ENCODE measurements around the gene SLC22A2. TPM values are rescaled to one million over a fixed set of nuclear protein-coding genes. Genes with fewer than 3 reads are reported as not detected.

The SLC22A2 gene
- total RNA-seq, 2 donors from 2014 or later = not detected

DNA sequence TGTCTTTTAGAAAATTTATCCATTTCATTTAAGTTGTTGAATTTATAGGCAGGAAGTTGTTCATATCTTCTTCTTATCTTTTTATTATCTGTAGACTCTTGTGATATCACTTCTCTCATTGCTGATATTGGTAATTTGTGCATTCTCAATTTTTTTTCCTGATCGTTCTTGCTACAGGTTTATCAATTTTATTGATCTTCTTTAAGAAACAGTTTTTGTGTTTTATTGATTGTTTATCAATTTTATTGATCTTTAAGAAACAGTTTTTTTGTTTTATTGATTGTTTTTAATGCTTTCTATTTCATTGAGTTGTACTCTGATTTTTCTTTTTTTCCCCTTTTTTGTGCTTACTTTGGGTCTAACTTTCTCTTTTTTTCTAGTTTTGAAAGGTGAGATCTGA, 23.8 kb upstream of the SLC22A2 start:
- no peaks in the 10 kb centered on the region for H3K36me3 Mint-ChIP-seq (ENCODE audit: insufficient read depth in 2 of 2)
- H3K9me3 Mint-ChIP-seq = no peaks in the 10 kb centered on the region
- no peak overlapping the region for H3K4me3 Mint-ChIP-seq
- H3K4me1 Mint-ChIP-seq (ENCODE audit: low read depth) = no peaks in the 10 kb centered on the region
- ATAC-seq (replicated peaks in 1 of 2) (no peak), DNase-seq (no peak)
- H3K27me3 Mint-ChIP-seq (ENCODE audit: low read depth) = peaks cover 33% of the 10 kb centered on the region
- H3K27ac Mint-ChIP-seq = no peak overlapping the region

DNA sequence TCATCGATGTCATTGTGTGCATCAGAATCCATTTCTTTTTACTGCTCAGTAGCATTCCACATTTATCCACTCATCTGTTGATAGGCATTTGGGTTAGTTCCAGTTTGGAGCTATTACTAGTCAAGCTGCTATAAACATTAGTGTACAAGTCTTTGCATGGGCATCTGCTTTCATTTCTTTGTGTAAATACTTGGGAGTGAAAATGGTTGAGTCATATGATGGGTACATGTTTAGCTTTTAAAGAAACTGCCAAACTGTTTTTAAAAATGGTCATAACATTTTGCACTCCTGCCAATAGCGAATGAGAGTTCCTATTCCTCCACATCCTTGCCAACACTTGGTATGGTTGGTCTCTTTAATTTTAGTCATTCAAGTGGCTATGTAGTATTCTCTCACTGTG, 21.2 kb upstream of the SLC22A2 start:
- no peaks in the 10 kb centered on the region for H3K36me3 Mint-ChIP-seq (ENCODE audit: insufficient read depth in 2 of 2)
- H3K9me3 Mint-ChIP-seq = no peaks in the 10 kb centered on the region
- no peaks in the 10 kb centered on the region for H3K4me1 Mint-ChIP-seq (ENCODE audit: low read depth)
- H3K4me3 Mint-ChIP-seq = no peak overlapping the region
- ATAC-seq (replicated peaks in 1 of 2) (no peak), DNase-seq (no peak)
- H3K27ac Mint-ChIP-seq = no peak overlapping the region
- H3K27me3 Mint-ChIP-seq (ENCODE audit: low read depth) = peaks cover 29% of the 10 kb centered on the region

DNA sequence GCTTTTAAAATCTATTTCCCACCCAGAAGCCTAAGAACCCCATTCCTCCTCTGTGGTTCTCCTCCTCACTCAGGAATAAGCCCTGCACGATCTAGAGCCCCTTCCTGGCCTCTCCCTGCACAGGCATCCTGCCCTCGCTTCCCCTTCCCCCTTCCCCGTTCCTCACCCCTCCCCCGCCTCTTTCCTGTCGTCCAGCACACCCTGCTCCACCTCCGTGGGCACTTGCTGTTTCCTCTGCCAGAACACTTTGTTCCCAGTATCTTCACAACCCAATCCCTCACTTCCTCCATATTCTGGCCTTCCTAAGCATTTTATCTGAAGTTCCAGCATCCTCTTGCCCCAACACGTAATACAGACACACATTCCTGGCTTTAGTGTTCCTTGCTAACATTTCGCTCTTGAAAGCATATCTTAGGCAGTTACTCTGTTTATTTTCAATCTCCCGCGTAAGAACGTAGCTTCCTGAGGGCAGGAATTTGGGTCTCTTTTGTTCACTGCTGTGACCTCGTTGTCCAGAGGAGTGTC, 20.2 kb upstream of the SLC22A2 start:
- no peak overlapping the region for H3K27ac Mint-ChIP-seq
- DNase-seq (no peak), ATAC-seq (replicated peaks in 1 of 2) (no peak)
- no peaks in the 10 kb centered on the region for H3K9me3 Mint-ChIP-seq
- no peaks in the 10 kb centered on the region for H3K4me1 Mint-ChIP-seq (ENCODE audit: low read depth)
- peaks cover 23% of the 10 kb centered on the region for H3K27me3 Mint-ChIP-seq (ENCODE audit: low read depth)
- no peak overlapping the region for H3K4me3 Mint-ChIP-seq
- H3K36me3 Mint-ChIP-seq (ENCODE audit: insufficient read depth in 2 of 2) = no peaks in the 10 kb centered on the region

DNA sequence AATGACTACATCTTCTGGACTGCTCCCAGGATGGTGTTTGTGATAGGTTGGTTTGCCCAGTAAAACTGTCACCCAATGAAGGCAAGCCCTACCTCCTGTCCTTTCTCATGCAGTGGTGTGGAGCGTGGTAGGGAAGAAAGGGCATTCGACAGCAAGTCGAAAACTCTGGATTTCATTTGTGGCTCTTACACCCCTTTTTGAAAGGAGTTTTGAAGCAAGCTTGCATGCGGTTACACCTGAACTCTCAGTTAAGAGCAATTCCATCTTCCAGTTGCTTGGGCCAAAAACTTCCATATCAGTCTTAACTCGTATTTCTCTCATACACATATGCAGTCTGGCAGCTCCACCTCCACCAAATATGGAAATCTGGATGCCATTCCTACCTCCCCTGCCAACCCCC, 19.7 kb upstream of the SLC22A2 start:
- H3K4me3 Mint-ChIP-seq = no peak overlapping the region
- no peaks in the 10 kb centered on the region for H3K4me1 Mint-ChIP-seq (ENCODE audit: low read depth)
- ATAC-seq (replicated peaks in 1 of 2) (no peak), DNase-seq (no peak)
- no peaks in the 10 kb centered on the region for H3K36me3 Mint-ChIP-seq (ENCODE audit: insufficient read depth in 2 of 2)
- no peak overlapping the region for H3K27ac Mint-ChIP-seq
- no peaks in the 10 kb centered on the region for H3K9me3 Mint-ChIP-seq
- peaks cover 23% of the 10 kb centered on the region for H3K27me3 Mint-ChIP-seq (ENCODE audit: low read depth)

DNA sequence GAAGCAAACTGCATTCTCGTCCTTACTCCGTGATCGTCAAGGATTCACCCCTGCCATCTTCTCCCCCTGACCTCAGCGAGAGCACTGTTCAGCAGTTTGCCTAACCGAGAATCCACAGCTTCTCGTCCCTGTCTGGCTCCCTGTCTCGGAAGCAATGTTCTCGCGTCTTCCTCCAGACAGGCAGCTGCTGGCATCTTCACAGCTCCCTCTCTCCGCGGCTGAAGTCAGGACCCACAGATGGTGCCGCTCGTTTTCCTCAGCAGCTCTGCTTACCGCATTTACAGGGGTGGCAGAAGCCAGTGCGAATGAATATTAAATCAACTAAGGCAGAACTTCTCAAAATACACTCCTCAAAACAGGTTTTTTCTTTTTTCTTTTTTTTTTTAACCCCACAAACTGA, 18.9 kb upstream of the SLC22A2 start:
- ATAC-seq (replicated peaks in 1 of 2) = no peak
- H3K4me1 Mint-ChIP-seq (ENCODE audit: low read depth) = no peaks in the 10 kb centered on the region
- peaks cover 20% of the 10 kb centered on the region for H3K27me3 Mint-ChIP-seq (ENCODE audit: low read depth)
- DNase-seq = no peak
- H3K36me3 Mint-ChIP-seq (ENCODE audit: insufficient read depth in 2 of 2) = no peaks in the 10 kb centered on the region
- no peak overlapping the region for H3K27ac Mint-ChIP-seq
- H3K9me3 Mint-ChIP-seq = no peaks in the 10 kb centered on the region
- H3K4me3 Mint-ChIP-seq = no peak overlapping the region

DNA sequence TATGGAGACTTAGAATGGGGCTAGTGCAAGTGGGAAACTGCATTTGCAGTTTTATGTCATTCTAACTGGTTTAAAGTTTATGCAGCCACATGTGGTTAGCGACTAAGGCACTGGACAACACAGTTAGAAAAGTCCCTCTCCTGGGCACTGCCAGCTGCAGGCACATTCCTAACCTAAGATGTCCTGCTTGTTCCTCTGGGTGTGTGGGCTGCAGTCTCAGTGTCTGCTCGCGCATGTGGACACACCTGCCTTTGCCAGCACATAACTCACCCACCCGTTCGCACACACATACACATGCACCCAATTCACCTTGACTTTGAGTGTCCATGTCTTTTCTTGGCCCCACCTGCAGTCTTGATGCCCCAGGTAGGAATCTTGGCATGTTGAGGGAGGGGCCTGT, 18.5 kb upstream of the SLC22A2 start:
- DNase-seq (no peak), ATAC-seq (replicated peaks in 1 of 2) (no peak)
- Mint-ChIP-seq H3K27ac (no peak overlapping the region), H3K4me1 (ENCODE audit: low read depth) (no peaks in the 10 kb centered on the region), H3K4me3 (no peak overlapping the region), H3K36me3 (ENCODE audit: insufficient read depth in 2 of 2) (no peaks in the 10 kb centered on the region), H3K9me3 (no peaks in the 10 kb centered on the region), H3K27me3 (ENCODE audit: low read depth) (peaks cover 17% of the 10 kb centered on the region)

GRCh38 chr6:160276126-160276525, 17.5 kb upstream of the SLC22A2 start:
- Mint-ChIP-seq H3K4me1 (ENCODE audit: low read depth) (no peaks in the 10 kb centered on the region), H3K36me3 (ENCODE audit: insufficient read depth in 2 of 2) (no peaks in the 10 kb centered on the region), H3K27me3 (ENCODE audit: low read depth) (peaks cover 17% of the 10 kb centered on the region), H3K9me3 (no peaks in the 10 kb centered on the region), H3K27ac (no peak overlapping the region), H3K4me3 (no peak overlapping the region)
- ATAC-seq (replicated peaks in 1 of 2) (no peak), DNase-seq (no peak)

GRCh38 chr6:160275511-160276003, 16.9 kb upstream of the SLC22A2 start:
- ATAC-seq (replicated peaks in 1 of 2) (no peak), DNase-seq (no peak)
- H3K36me3 Mint-ChIP-seq (ENCODE audit: insufficient read depth in 2 of 2) = no peaks in the 10 kb centered on the region
- no peaks in the 10 kb centered on the region for H3K4me1 Mint-ChIP-seq (ENCODE audit: low read depth)
- H3K27ac Mint-ChIP-seq = no peak overlapping the region
- peaks cover 17% of the 10 kb centered on the region for H3K27me3 Mint-ChIP-seq (ENCODE audit: low read depth)
- H3K4me3 Mint-ChIP-seq = no peak overlapping the region
- H3K9me3 Mint-ChIP-seq = no peaks in the 10 kb centered on the region

DNA sequence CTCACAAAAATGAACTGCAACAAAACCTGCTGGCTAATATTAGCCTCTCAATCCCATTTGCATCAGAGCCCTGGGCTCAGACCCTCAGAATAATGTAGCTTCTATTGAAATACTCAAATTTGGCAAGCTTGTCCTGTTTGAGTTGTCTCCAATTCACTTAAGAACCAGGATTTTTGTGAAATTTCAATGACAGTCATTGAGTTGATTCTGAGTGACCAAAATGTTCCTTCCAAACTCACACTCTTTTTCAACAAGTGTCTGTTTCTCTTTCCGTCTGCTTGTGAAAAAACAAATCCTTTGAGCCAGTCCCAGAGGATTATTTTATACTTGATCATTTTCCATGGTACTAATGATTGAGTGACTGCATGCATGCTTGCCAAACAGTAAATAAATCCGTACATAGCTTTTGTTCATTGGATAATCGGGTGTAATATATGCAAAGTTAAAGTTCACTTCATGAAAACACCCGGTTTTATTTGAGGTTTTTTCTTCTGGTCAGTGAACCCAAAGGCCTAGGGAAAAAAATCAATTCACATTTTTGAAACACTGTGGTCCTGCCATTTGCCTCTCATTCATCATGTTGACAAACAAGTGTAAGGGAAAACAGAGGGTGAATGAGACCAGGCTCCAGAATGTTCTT, 16.4 kb upstream of the SLC22A2 start:
- no peaks in the 10 kb centered on the region for H3K4me1 Mint-ChIP-seq (ENCODE audit: low read depth)
- H3K4me3 Mint-ChIP-seq = no peak overlapping the region
- peaks cover 17% of the 10 kb centered on the region for H3K27me3 Mint-ChIP-seq (ENCODE audit: low read depth)
- ATAC-seq (replicated peaks in 1 of 2) (no peak), DNase-seq (no peak)
- no peaks in the 10 kb centered on the region for H3K36me3 Mint-ChIP-seq (ENCODE audit: insufficient read depth in 2 of 2)
- H3K9me3 Mint-ChIP-seq = no peaks in the 10 kb centered on the region
- no peak overlapping the region for H3K27ac Mint-ChIP-seq

GRCh38 chr6:160273750-160274149, 15.1 kb upstream of the SLC22A2 start:
- DNase-seq = no peak
- Mint-ChIP-seq H3K4me3 (no peak overlapping the region), H3K9me3 (no peaks in the 10 kb centered on the region), H3K27me3 (ENCODE audit: low read depth) (peaks cover 5% of the 10 kb centered on the region), H3K27ac (no peak overlapping the region), H3K4me1 (ENCODE audit: low read depth) (no peaks in the 10 kb centered on the region), H3K36me3 (ENCODE audit: insufficient read depth in 2 of 2) (no peaks in the 10 kb centered on the region)
- ATAC-seq (replicated peaks in 1 of 2) = no peak

- Mint-ChIP-seq H3K27ac (peak overlapping the region; percentile 20), H3K27me3 (ENCODE audit: low read depth) (no peaks in the 10 kb centered on the region), H3K9me3 (no peaks in the 10 kb centered on the region), H3K36me3 (ENCODE audit: insufficient read depth in 2 of 2) (no peaks in the 10 kb centered on the region), H3K4me1 (ENCODE audit: low read depth) (no peaks in the 10 kb centered on the region), H3K4me3 (no peak overlapping the region)
- ATAC-seq (replicated peaks in 1 of 2) = peak in 1 of 2 donors; percentile 67
- DNase-seq = no peak
Measured at GRCh38 chr6:160273196-160273595, 14.6 kb upstream of the SLC22A2 start.

DNA sequence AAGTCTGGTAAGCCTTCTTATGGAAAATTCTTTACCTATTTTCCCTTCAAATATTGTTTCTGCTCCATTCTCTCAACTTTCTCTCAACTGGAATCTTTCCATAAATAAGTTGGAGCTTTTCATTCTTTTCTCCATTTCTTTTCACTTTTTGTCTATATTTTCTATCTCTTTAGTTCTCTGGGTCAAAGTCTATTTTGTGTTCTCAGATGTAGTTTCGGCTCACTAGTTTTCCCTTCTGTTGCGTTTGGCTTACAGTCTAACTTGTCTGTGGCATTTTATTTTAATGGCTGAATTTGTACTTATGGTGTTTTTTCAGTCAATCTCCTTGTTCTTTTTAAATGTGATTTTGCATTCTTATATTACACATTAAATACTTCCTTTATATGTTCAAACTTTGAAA, 14.1 kb upstream of the SLC22A2 start:
- H3K27me3 Mint-ChIP-seq (ENCODE audit: low read depth) = peaks cover 5% of the 10 kb centered on the region
- H3K9me3 Mint-ChIP-seq = no peaks in the 10 kb centered on the region
- no peak overlapping the region for H3K4me3 Mint-ChIP-seq
- DNase-seq = no peak
- ATAC-seq (replicated peaks in 1 of 2) = no peak
- no peaks in the 10 kb centered on the region for H3K4me1 Mint-ChIP-seq (ENCODE audit: low read depth)
- H3K36me3 Mint-ChIP-seq (ENCODE audit: insufficient read depth in 2 of 2) = no peaks in the 10 kb centered on the region
- H3K27ac Mint-ChIP-seq = peak overlapping the region; percentile 20

- ATAC-seq (replicated peaks in 1 of 2) (no peak), DNase-seq (no peak)
- H3K27me3 Mint-ChIP-seq (ENCODE audit: low read depth) = peaks cover 13% of the 10 kb centered on the region
- no peaks in the 10 kb centered on the region for H3K36me3 Mint-ChIP-seq (ENCODE audit: insufficient read depth in 2 of 2)
- H3K4me1 Mint-ChIP-seq (ENCODE audit: low read depth) = peaks cover 8% of the 10 kb centered on the region
- H3K4me3 Mint-ChIP-seq = no peak overlapping the region
- no peaks in the 10 kb centered on the region for H3K9me3 Mint-ChIP-seq
- H3K27ac Mint-ChIP-seq = no peak overlapping the region
Measured at GRCh38 chr6:160270347-160270746, 11.7 kb upstream of the SLC22A2 start.

DNA sequence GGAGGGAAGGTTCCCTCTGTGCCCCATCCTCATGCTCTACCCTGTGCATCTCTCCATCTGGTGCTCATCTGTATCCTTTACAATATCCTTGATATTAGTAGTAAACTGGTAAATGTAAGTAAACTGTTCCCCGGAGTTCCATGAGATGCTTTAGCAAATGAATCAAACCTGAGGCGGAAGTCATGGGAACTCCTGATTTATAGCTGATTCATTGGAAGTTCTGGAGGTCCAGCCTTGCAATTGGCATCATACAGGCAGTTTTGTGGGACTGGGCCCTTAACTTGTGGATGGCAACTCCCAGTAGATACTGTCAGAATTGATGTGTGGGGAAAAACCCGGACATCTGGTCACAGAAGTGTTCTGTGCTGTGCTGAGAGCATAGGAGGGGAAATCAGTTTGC, 11.2 kb upstream of the SLC22A2 start:
- ATAC-seq (replicated peaks in 1 of 2) (no peak), DNase-seq (no peak)
- no peak overlapping the region for H3K27ac Mint-ChIP-seq
- H3K36me3 Mint-ChIP-seq (ENCODE audit: insufficient read depth in 2 of 2) = no peaks in the 10 kb centered on the region
- H3K4me3 Mint-ChIP-seq = no peak overlapping the region
- peaks cover 8% of the 10 kb centered on the region for H3K4me1 Mint-ChIP-seq (ENCODE audit: low read depth)
- H3K9me3 Mint-ChIP-seq = no peaks in the 10 kb centered on the region
- peaks cover 13% of the 10 kb centered on the region for H3K27me3 Mint-ChIP-seq (ENCODE audit: low read depth)

Measured in activated T-cell treated with anti-CD3 and anti-CD28 coated beads, Interleukin-2, amount 50 U/mL, for 72 hours (primary cell).